IMR-90 (cell line): Measurements from ENCODE around the gene AADAC. TPM values are rescaled to one million over a fixed set of nuclear protein-coding genes. Genes with fewer than 3 reads are reported as not detected.

Experiments used
- ATAC-seq: fragments of 200-7000 bp; cut with Tn5 transposase; 2 replicates; pipeline ENCODE4 v1.9.1; 2020; ENCODE audit warnings: low read depth, mild to moderate bottlenecking, moderate library complexity
- BruUV-seq: library from RNA; stranded (reverse); fragments of 400-500 nt; replicated peaks from 2 replicates; lab custom pipeline; 2021; lab: Mats Ljungman, UMichigan
- CTCF ChIA-PET: fragments of 300-600 bp; formaldehyde crosslinking; extraction: SDS; loops from one replicate; lab custom pipeline; 2021; ENCODE audit warnings: antibody characterized with exemption; lab: Yijun Ruan, JAX
- POLR2A ChIA-PET: fragments of 300-600 bp; sonication (Branson Sonifier 250); formaldehyde crosslinking; loops from one replicate; lab custom pipeline; 2022; ENCODE audit warnings: antibody characterized with exemption; ENCODE audit not compliant: unreplicated experiment; lab: Charles Lee
- DNase-seq: peaks from one replicate; pipeline ENCODE4 v3.0.0; 2013
- H2AFZ ChIP-seq: replicated peaks from 2 replicates; pipeline ENCODE3; 2013; ENCODE audit warnings: low read length, mild to moderate bottlenecking; ENCODE audit not compliant: poor library complexity
- H2AK5ac ChIP-seq: 2 replicates; pipeline ENCODE4 v1.6.1; 2013; ENCODE audit warnings: low read depth, low read length, inconsistent platforms
- H2AK9ac ChIP-seq: replicated peaks from 2 replicates; pipeline ENCODE3; 2013; ENCODE audit warnings: mild to moderate bottlenecking, low read depth, low read length, moderate library complexity; ENCODE audit not compliant: poor library complexity
- H2BK120ac ChIP-seq: 2 replicates; pipeline ENCODE4 v1.6.1; 2013; ENCODE audit warnings: low read depth, low read length, inconsistent platforms
- H2BK15ac ChIP-seq: 3 replicates; pipeline ENCODE4 v1.6.1; 2013; ENCODE audit warnings: low read depth, low read length, inconsistent platforms
- H2BK20ac ChIP-seq: 2 replicates; pipeline ENCODE4 v1.6.1; 2013; ENCODE audit warnings: low read depth, mild to moderate bottlenecking, inconsistent platforms, low read length, moderate library complexity
- H2BK5ac ChIP-seq: 2 replicates; pipeline ENCODE4 v1.6.1; 2013; ENCODE audit warnings: mild to moderate bottlenecking, low read depth, low read length, inconsistent platforms; ENCODE audit not compliant: poor library complexity, severe bottlenecking
- H3K14ac ChIP-seq: replicated peaks from 2 replicates; pipeline ENCODE4 v1.6.1; 2013; ENCODE audit warnings: low read depth, low read length, inconsistent platforms
- H3K18ac ChIP-seq: 2 replicates; pipeline ENCODE4 v1.6.1; 2013; ENCODE audit warnings: low read depth, low read length, control low read depth
- H3K23ac ChIP-seq: 2 replicates; pipeline ENCODE4 v1.6.1; 2013; ENCODE audit warnings: low read depth, low read length, inconsistent platforms
- H3K27ac ChIP-seq: 2 replicates; pipeline ENCODE4 v1.5.1; 2013; ENCODE audit warnings: mild to moderate bottlenecking, control low read depth, low read length; ENCODE audit not compliant: insufficient read depth
- H3K27me3 ChIP-seq: 2 replicates; pipeline ENCODE4 v1.6.1; 2013; ENCODE audit warnings: low read length; ENCODE audit not compliant: control insufficient read depth, insufficient read depth
- H3K36me3 ChIP-seq: 2 replicates; pipeline ENCODE4 v1.6.1; 2013; ENCODE audit warnings: low read length, mixed read lengths; ENCODE audit not compliant: control insufficient read depth, insufficient read depth
- H3K4ac ChIP-seq: 2 replicates; pipeline ENCODE4 v1.6.1; 2013; ENCODE audit warnings: low read depth, low read length, inconsistent platforms
- H3K4me1 ChIP-seq: 2 replicates; pipeline ENCODE4 v1.6.1; 2013; ENCODE audit warnings: low read length, mixed read lengths; ENCODE audit not compliant: control insufficient read depth, insufficient read depth
- H3K4me2 ChIP-seq: 2 replicates; pipeline ENCODE4 v1.6.1; 2013; ENCODE audit warnings: low read depth, mild to moderate bottlenecking, control low read depth, low read length, moderate library complexity
- H3K4me3 ChIP-seq: 2 replicates; pipeline ENCODE4 v1.5.1; 2013; ENCODE audit warnings: low read depth, mild to moderate bottlenecking, control low read depth, low read length, moderate library complexity; ENCODE audit not compliant: insufficient read depth
- H3K56ac ChIP-seq: 2 replicates; pipeline ENCODE4 v1.6.1; 2013; ENCODE audit warnings: low read length, inconsistent platforms; ENCODE audit not compliant: insufficient read depth; ENCODE audit errors: extremely low read depth
- H3K79me1 ChIP-seq, 2 experiments: 2 replicates each; pipeline ENCODE4 v1.6.1; 2013; ENCODE audit warnings: low read length in 2 of 2, inconsistent platforms in 1 of 2, low read depth in 1 of 2
- H3K9ac ChIP-seq: 2 replicates; pipeline ENCODE4 v1.6.1; 2013; ENCODE audit warnings: low read depth, low read length, control low read depth
- H3K9me1 ChIP-seq: 2 replicates; pipeline ENCODE4 v1.6.1; 2013; ENCODE audit warnings: low read length, inconsistent platforms; ENCODE audit not compliant: insufficient read depth
- H3K9me3 ChIP-seq: 2 replicates; pipeline ENCODE4 v1.6.1; 2013; ENCODE audit warnings: low read length; ENCODE audit not compliant: control insufficient read depth, insufficient read depth
- H4K20me1 ChIP-seq: 2 replicates; pipeline ENCODE4 v1.6.1; 2013; ENCODE audit warnings: low read length, inconsistent platforms; ENCODE audit not compliant: insufficient read depth
- H4K5ac ChIP-seq: 2 replicates; pipeline ENCODE4 v1.6.1; 2013; ENCODE audit warnings: mild to moderate bottlenecking, low read depth, low read length, control low read depth
- H4K8ac ChIP-seq, 2 experiments: 2 replicates each; pipeline ENCODE4 v1.6.1; 2013; ENCODE audit warnings: low read depth in 2 of 2, low read length in 2 of 2, control low read depth in 1 of 2, inconsistent platforms in 1 of 2
- H4K91ac ChIP-seq: 2 replicates; pipeline ENCODE4 v1.6.1; 2013; ENCODE audit warnings: low read depth, low read length, inconsistent platforms; ENCODE audit not compliant: insufficient read depth
- BHLHE40 ChIP-seq: fragments of 150-350 bp; IDR thresholded peaks from 2 replicates; pipeline ENCODE4 v1.6.1; 2016; ENCODE audit warnings: mild to moderate bottlenecking, low read depth, low read length
- CEBPB ChIP-seq: IDR thresholded peaks from 2 replicates; pipeline ENCODE4 v1.6.1; 2012; ENCODE audit warnings: low read depth, low read length, improper control_type of control experiment
- CHD1 ChIP-seq: IDR thresholded peaks from 2 replicates; pipeline ENCODE4 v1.6.1; 2012; ENCODE audit warnings: low read depth, low read length, improper control_type of control experiment
- CTCF ChIP-seq: conservative IDR thresholded peaks from 2 replicates; pipeline ENCODE4 v1.5.1; 2012; ENCODE audit warnings: mild to moderate bottlenecking, low read depth, low read length, improper control_type of control experiment
- ELK1 ChIP-seq: fragments of 150-350 bp; IDR thresholded peaks from 2 replicates; pipeline ENCODE4 v1.6.1; 2016; ENCODE audit warnings: low read depth, mild to moderate bottlenecking, low read length, moderate library complexity, borderline replicate concordance
- FOS ChIP-seq: fragments of 150-350 bp; IDR thresholded peaks from 2 replicates; pipeline ENCODE4 v1.6.1; 2016; ENCODE audit warnings: low read depth, low read length
- MAFK ChIP-seq: IDR thresholded peaks from 2 replicates; pipeline ENCODE4 v1.6.1; 2012; ENCODE audit warnings: low read depth, low read length, improper control_type of control experiment
- MAZ ChIP-seq: IDR thresholded peaks from 2 replicates; pipeline ENCODE4 v1.6.1; 2012; ENCODE audit warnings: low read depth, mild to moderate bottlenecking, low read length, improper control_type of control experiment, moderate library complexity, borderline replicate concordance
- MXI1 ChIP-seq: IDR thresholded peaks from 2 replicates; pipeline ENCODE4 v1.6.1; 2012; ENCODE audit warnings: low read depth, mild to moderate bottlenecking, low read length, moderate library complexity, borderline replicate concordance
- RAD21 ChIP-seq: IDR thresholded peaks from 2 replicates; pipeline ENCODE4 v1.6.1; 2012; ENCODE audit warnings: low read length, improper control_type of control experiment
- RCOR1 ChIP-seq: IDR thresholded peaks from 2 replicates; pipeline ENCODE4 v1.6.1; 2012; ENCODE audit warnings: mild to moderate bottlenecking, low read length, improper control_type of control experiment; ENCODE audit not compliant: insufficient replicate concordance
- RFX5 ChIP-seq: IDR thresholded peaks from 2 replicates; pipeline ENCODE4 v1.8.0; 2012; ENCODE audit warnings: low read depth, mild to moderate bottlenecking, low read length, moderate library complexity
- USF2 ChIP-seq: fragments of 150-350 bp; IDR thresholded peaks from 2 replicates; pipeline ENCODE4 v1.6.1; 2017; ENCODE audit warnings: mild to moderate bottlenecking, antibody characterized with exemption, low read length, low read depth
- WGBS, 2 experiments: methylation state at CpG; one replicate each; pipeline versions ENCODE4 v1.1.5 to v1.1.7; 2013; ENCODE audit warnings: missing lambda C conversion rate in 2 of 2; ENCODE audit not compliant: insufficient read length in 1 of 2; ENCODE audit errors: extremely low coverage in 2 of 2; 5-methylcytosine and 5-hydroxymethylcytosine counted together
- dilution Hi-C: fragments of 300-500 bp; cut with HindIII; formaldehyde crosslinking; loops from one replicate; pipeline ENCODE4 v1.14.3; 2018; ENCODE audit warnings: low sequenced_read_pairs; ENCODE audit not compliant: unreplicated experiment
- in situ Hi-C: fragments of 300-500 bp; cut with MboI; formaldehyde crosslinking; loops from 3 replicates; pipeline ENCODE4 v1.14.3; 2019; ENCODE audit warnings: low sequenced_read_pairs, inconsistent platforms, mixed read lengths
- intact Hi-C: fragments of 100-400 bp; cut with micrococcal nuclease; formaldehyde crosslinking; loops from 2 replicates; pipeline ENCODE4 v1.10.0; 2022
- polyA plus RNA-seq, 3 experiments: library from polyadenylated mRNA; depleted of rRNA; stranded (reverse); fragments of >200 nt; gene quantifications; 2 replicates each; pipeline ENCODE4 v1.2.3, GENCODE V29; 2012; ENCODE audit warnings: low replicate concordance in 1 of 3
- total RNA-seq: library from RNA; depleted of rRNA; stranded (reverse); fragments of >200 nt; gene quantifications from 2 replicates; pipeline ENCODE4 v1.2.3, GENCODE V29; 2012

AADAC gene
- total and polyA plus RNA-seq, 2 of the 4 experiments (the other 2 are of a cell fraction) = not detected

- dilution Hi-C loops = no loop called here
- Histone ChIP-seq H3K14ac (no peak overlapping the region), H2AFZ (no peak overlapping the region), H2BK5ac (no peak overlapping the region), H3K56ac (no peak overlapping the region), H3K4me3 (no peak overlapping the region), H3K79me1 (no peaks in the 10 kb centered on the region), H3K27me3 (no peaks in the 10 kb centered on the region), H2BK15ac (no peak overlapping the region), H2AK9ac (no peak overlapping the region), H2BK20ac (no peak overlapping the region), H3K9me3 (no peaks in the 10 kb centered on the region), H4K20me1 (no peaks in the 10 kb centered on the region), H3K23ac (no peak overlapping the region), H3K9ac (no peak overlapping the region), H3K36me3 (no peaks in the 10 kb centered on the region), H4K8ac (no peak overlapping the region), H3K9me1 (no peaks in the 10 kb centered on the region), H3K27ac (no peak overlapping the region), H4K91ac (no peak overlapping the region), H3K4me1 (no peaks in the 10 kb centered on the region), H2AK5ac (no peak overlapping the region), H3K18ac (no peak overlapping the region), H3K4me2 (no peak overlapping the region), H2BK120ac (no peak overlapping the region), H4K5ac (no peak overlapping the region), H3K4ac (no peak overlapping the region)
- ATAC-seq = no peak
- ChIA-PET POLR2A (no interaction called here), CTCF (interaction anchor here (0.6 kb wide), 1 partner anchor 336 kb away, joined by 3 read pairs; no protein-coding TSS in a partner anchor)
- DNase-seq = no peak
- in situ Hi-C loops = no loop called here
- TF ChIP-seq USF2 (no peak), RCOR1 (no peak), BHLHE40 (no peak), CEBPB (no peak), CTCF (no peak), CHD1 (no peak), RAD21 (no peak), MXI1 (no peak), MAFK (no peak), MAZ (no peak), FOS (no peak), ELK1 (no peak), RFX5 (no peak)
- intact Hi-C loops = no loop called here
- no TSS peak for BruUV-seq
- WGBS, 2 experiments = 75% methylated on average over 1 of the region's 1 CpG; no CpG with 5 or more reads in 1 of the 2 experiments
These were observed 39.7 kb upstream of the AADAC start for GRCh38 chr3:151774235-151774634.
